ENCODE results near the gene SLC34A1. TPM values are rescaled to one million over a fixed set of nuclear protein-coding genes. Genes with fewer than 3 reads are reported as not detected.

Gene SLC34A1
- total and polyA plus RNA-seq, 2 of the 13 experiments (the other 11 are each of a cell fraction or from before 2014, with no cell fraction given): 0.03 to 0.20 TPM

- TF ChIP-seq ZXDC (CRISPR knock-in tag; IDR thresholded peaks at IDR 0.05) (no peak), GLI4 (CRISPR knock-in tag; IDR thresholded peaks at IDR 0.05; ENCODE audit: borderline replicate concordance) (no peak), DRAP1 (CRISPR knock-in tag; IDR thresholded peaks at IDR 0.05) (no peak), SNAPC2 (CRISPR knock-in tag; IDR thresholded peaks at IDR 0.05) (no peak), ZC3H4 (CRISPR knock-in tag; IDR thresholded peaks at IDR 0.05; ENCODE audit: borderline replicate concordance) (no peak), ZNF317 (CRISPR knock-in tag; IDR thresholded peaks at IDR 0.05) (no peak), RBAK (CRISPR knock-in tag; IDR thresholded peaks at IDR 0.05) (no peak), ZNF549 (CRISPR knock-in tag; IDR thresholded peaks at IDR 0.05) (no peak), HMGXB4 (CRISPR knock-in tag; IDR thresholded peaks at IDR 0.05; ENCODE audit: borderline replicate concordance in 1 of 2, low read depth in 1 of 2) (no peak), RARG (CRISPR knock-in tag; IDR thresholded peaks at IDR 0.05; ENCODE audit: low read depth) (no peak), SAP130 (CRISPR knock-in tag; IDR thresholded peaks at IDR 0.05; ENCODE audit: low read depth) (0 out of 2 replicates have a peak, but pooled peaks have one; percentile 11), POLR2G (IDR thresholded peaks at IDR 0.05; ENCODE audit: low read depth, low read length) (0 out of 2 replicates have a peak, but pooled peaks have one; percentile 13)
- TF ChIP-seq, protein P1, sequence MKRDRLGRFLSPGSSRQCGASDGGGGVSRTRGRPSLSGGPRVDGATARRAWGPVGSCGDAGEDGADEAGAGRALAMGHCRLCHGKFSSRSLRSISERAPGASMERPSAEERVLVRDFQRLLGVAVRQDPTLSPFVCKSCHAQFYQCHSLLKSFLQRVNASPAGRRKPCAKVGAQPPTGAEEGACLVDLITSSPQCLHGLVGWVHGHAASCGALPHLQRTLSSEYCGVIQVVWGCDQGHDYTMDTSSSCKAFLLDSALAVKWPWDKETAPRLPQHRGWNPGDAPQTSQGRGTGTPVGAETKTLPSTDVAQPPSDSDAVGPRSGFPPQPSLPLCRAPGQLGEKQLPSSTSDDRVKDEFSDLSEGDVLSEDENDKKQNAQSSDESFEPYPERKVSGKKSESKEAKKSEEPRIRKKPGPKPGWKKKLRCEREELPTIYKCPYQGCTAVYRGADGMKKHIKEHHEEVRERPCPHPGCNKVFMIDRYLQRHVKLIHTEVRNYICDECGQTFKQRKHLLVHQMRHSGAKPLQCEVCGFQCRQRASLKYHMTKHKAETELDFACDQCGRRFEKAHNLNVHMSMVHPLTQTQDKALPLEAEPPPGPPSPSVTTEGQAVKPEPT (CRISPR knock-in tag; IDR thresholded peaks at IDR 0.05; ENCODE audit: low read depth): no peak
Measured at GRCh38 chr5:177429248-177430040, 45.2 kb downstream of the SLC34A1 start (continued).
